Natural killer cell (primary cell): ENCODE results near the gene TOPBP1. TPM values are rescaled to one million over a fixed set of nuclear protein-coding genes. Genes with fewer than 3 reads are reported as not detected.

Experiments
- ATAC-seq, 3 donors: fragments of 150-1000 bp in 2 of 3; fragments of 200-7000 bp in 1 of 3; cut with Tn5 transposase; 1 replicate in 1 of 3; 2 replicates in 2 of 3; pipeline ENCODE4 v1.10.0; 2021; ENCODE audit warnings: mild to moderate bottlenecking in 2 of 3, moderate library complexity in 2 of 3
- DNase-seq, 2 donors: peaks; one replicate each; pipeline versions ENCODE4 v3.0.0 to v3.0.0-alpha.2; 2013 to 2021; ENCODE audit warnings: mixed read lengths in 1 of 2
- H3K27ac ChIP-seq: one replicate; pipeline ENCODE4 v1.5.1; 2013; ENCODE audit warnings: mild to moderate bottlenecking, low read length
- H3K27me3 ChIP-seq: one replicate; pipeline ENCODE4 v1.6.1; 2013; ENCODE audit warnings: low read length; ENCODE audit not compliant: control insufficient read depth, insufficient read depth
- H3K36me3 ChIP-seq: one replicate; pipeline ENCODE4 v1.6.1; 2013; ENCODE audit warnings: low read length; ENCODE audit not compliant: control insufficient read depth, insufficient read depth
- H3K4me1 ChIP-seq: one replicate; pipeline ENCODE4 v1.6.1; 2013; ENCODE audit warnings: low read length; ENCODE audit not compliant: control insufficient read depth, insufficient read depth
- H3K4me3 ChIP-seq: one replicate; pipeline ENCODE4 v1.5.1; 2013; ENCODE audit warnings: low read length
- H3K9me3 ChIP-seq: one replicate; pipeline ENCODE4 v1.6.1; 2013; ENCODE audit warnings: low read length; ENCODE audit not compliant: control insufficient read depth, insufficient read depth
- H3K27ac Mint-ChIP-seq, 2 donors: one replicate each; pipeline ENCODE4 v1.8.0; 2022; ENCODE audit warnings: mild to moderate bottlenecking in 2 of 2, mixed read lengths in 2 of 2, moderate library complexity in 1 of 2
- H3K27me3 Mint-ChIP-seq, 2 donors: one replicate each; pipeline ENCODE4 v1.8.0; 2022; ENCODE audit warnings: low read depth in 2 of 2, mixed read lengths in 2 of 2
- H3K36me3 Mint-ChIP-seq: one replicate; pipeline ENCODE4 v1.8.0; 2022; ENCODE audit warnings: mixed read lengths
- H3K4me1 Mint-ChIP-seq, 2 donors: one replicate each; pipeline ENCODE4 v1.8.0; 2022; ENCODE audit warnings: mixed read lengths in 2 of 2
- H3K4me3 Mint-ChIP-seq: one replicate; pipeline ENCODE4 v1.8.0; 2022; ENCODE audit warnings: mild to moderate bottlenecking, moderate library complexity, mixed read lengths
- H3K9me3 Mint-ChIP-seq, 2 donors: one replicate each; pipeline ENCODE4 v1.8.0; 2022; ENCODE audit warnings: mixed read lengths in 2 of 2
- WGBS: methylation state at CpG from one replicate; pipeline ENCODE4 v1.1.7; 2013; ENCODE audit warnings: missing lambda C conversion rate; ENCODE audit not compliant: insufficient coverage; 5-methylcytosine and 5-hydroxymethylcytosine counted together
- intact Hi-C: fragments of 100-400 bp; cut with micrococcal nuclease; formaldehyde crosslinking; loops from one replicate; pipeline ENCODE4 v1.14.2; 2022
- total RNA-seq, 4 donors: library from RNA; stranded (reverse); fragments of 120-200 nt in 1 of 4; gene quantifications; one replicate each; pipeline versions ENCODE4 v1.2.3 to v1.2.4, GENCODE V29; 2013 to 2022
- TF ChIP-seq, protein P1 (sequence below): fragments of 200-600 bp; IDR thresholded peaks from one replicate; pipeline ENCODE4 v1.8.0; 2022; ENCODE audit warnings: antibody characterized with exemption

Gene TOPBP1
- total RNA-seq, 3 donors from 2014 or later (not counting 1 experiment from before 2014, with no cell fraction given), result 48.1 to 52.9 (median 50.9) TPM

DNA sequence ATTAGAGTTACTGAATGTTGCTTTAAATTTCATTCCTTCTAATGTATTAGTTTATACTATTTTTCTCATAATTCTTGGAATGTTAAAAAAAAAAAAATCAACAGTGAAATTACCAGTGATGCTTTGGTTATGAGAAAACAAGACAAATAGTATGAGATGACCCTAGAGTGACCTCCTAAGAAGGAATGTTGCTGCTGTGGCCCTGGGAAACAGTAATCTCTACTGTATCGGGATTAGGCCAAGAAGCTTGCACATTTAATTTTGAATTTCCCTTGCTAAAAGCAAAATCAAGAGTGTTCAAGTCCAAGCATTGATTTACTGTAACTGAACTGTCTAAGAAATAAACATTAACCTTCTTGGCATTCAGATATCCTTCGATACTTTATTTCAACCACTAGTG, 18.1 kb downstream of the TOPBP1 start:
- peaks cover 15% of the 10 kb centered on the region for H3K36me3 Mint-ChIP-seq
- no peak overlapping the region for H3K4me3 ChIP-seq
- no peaks in the 10 kb centered on the region for H3K4me1 ChIP-seq
- 96% methylated on average over 2 of the region's 2 CpGs for WGBS
- H3K9me3 ChIP-seq, result no peaks in the 10 kb centered on the region
- ATAC-seq (no peak), DNase-seq (no peak)
- H3K36me3 ChIP-seq, result peaks cover 71% of the 10 kb centered on the region
- intact Hi-C loops, result no loop called here
- H3K27ac Mint-ChIP-seq, result no peak overlapping the region
- H3K27ac ChIP-seq, result no peak overlapping the region
- H3K27me3 ChIP-seq, result no peaks in the 10 kb centered on the region
- no peaks in the 10 kb centered on the region for H3K9me3 Mint-ChIP-seq
- TF ChIP-seq, protein P1, sequence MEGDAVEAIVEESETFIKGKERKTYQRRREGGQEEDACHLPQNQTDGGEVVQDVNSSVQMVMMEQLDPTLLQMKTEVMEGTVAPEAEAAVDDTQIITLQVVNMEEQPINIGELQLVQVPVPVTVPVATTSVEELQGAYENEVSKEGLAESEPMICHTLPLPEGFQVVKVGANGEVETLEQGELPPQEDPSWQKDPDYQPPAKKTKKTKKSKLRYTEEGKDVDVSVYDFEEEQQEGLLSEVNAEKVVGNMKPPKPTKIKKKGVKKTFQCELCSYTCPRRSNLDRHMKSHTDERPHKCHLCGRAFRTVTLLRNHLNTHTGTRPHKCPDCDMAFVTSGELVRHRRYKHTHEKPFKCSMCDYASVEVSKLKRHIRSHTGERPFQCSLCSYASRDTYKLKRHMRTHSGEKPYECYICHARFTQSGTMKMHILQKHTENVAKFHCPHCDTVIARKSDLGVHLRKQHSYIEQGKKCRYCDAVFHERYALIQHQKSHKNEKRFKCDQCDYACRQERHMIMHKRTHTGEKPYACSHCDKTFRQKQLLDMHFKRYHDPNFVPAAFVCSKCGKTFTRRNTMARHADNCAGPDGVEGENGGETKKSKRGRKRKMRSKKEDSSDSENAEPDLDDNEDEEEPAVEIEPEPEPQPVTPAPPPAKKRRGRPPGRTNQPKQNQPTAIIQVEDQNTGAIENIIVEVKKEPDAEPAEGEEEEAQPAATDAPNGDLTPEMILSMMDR, result no peak
- no peak overlapping the region for H3K4me3 Mint-ChIP-seq
- H3K27me3 Mint-ChIP-seq, result no peaks in the 10 kb centered on the region
- H3K4me1 Mint-ChIP-seq, result peaks cover 3 to 6% of the 10 kb centered on the region in 2 donors

DNA sequence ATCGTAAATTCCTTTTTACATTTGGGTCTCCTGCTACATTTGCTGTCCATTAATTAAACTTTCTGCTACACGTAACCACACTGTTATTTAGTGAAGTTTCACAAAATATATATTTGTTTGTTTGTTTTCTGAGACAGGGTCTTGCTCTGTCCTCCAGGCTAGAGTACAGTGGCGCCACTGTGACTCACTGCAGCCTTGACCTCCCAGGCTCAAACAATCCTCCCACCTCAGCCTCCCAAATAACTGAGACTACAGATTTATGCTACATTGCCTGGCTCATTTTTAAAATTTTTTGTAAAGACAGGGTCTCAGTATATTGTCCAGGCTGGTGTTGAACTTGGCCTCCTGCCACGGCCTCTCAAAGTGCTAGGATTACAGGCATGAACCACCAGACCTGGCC, 20.5 kb downstream of the TOPBP1 start:
- H3K36me3 ChIP-seq, result peaks cover 68% of the 10 kb centered on the region
- 96% methylated on average over 2 of the region's 4 CpGs for WGBS
- H3K4me3 ChIP-seq, result no peak overlapping the region
- H3K27ac Mint-ChIP-seq, result no peak overlapping the region
- intact Hi-C loops, result no loop called here
- DNase-seq (no peak), ATAC-seq (no peak)
- H3K4me1 Mint-ChIP-seq, result peaks cover 0 to 5% of the 10 kb centered on the region in 2 donors
- no peak overlapping the region for H3K27ac ChIP-seq
- H3K9me3 Mint-ChIP-seq, result no peaks in the 10 kb centered on the region
- TF ChIP-seq, protein P1, result no peak
- H3K4me3 Mint-ChIP-seq, result no peak overlapping the region
- no peaks in the 10 kb centered on the region for H3K9me3 ChIP-seq
- no peaks in the 10 kb centered on the region for H3K4me1 ChIP-seq
- H3K36me3 Mint-ChIP-seq, result peaks cover 8% of the 10 kb centered on the region
- no peaks in the 10 kb centered on the region for H3K27me3 Mint-ChIP-seq
- H3K27me3 ChIP-seq, result no peaks in the 10 kb centered on the region

GRCh38 chr3:133633439-133633838, 28.3 kb downstream of the TOPBP1 start:
- no peaks in the 10 kb centered on the region for H3K27me3 ChIP-seq
- no peak overlapping the region for H3K27ac ChIP-seq
- TF ChIP-seq, protein P1, result no peak
- WGBS, result 98% methylated on average over 4 of the region's 4 CpGs
- Mint-ChIP-seq H3K9me3 (no peaks in the 10 kb centered on the region), H3K4me3 (no peak overlapping the region), H3K36me3 (peaks cover 7% of the 10 kb centered on the region), H3K4me1 (peaks cover 7 to 10% of the 10 kb centered on the region in 2 donors), H3K27me3 (no peaks in the 10 kb centered on the region), H3K27ac (peak overlapping the region in 1 of 2 donors; percentile 35)
- DNase-seq, result no peak
- H3K9me3 ChIP-seq, result no peaks in the 10 kb centered on the region
- intact Hi-C loops, result no loop called here
- no peaks in the 10 kb centered on the region for H3K4me1 ChIP-seq
- H3K4me3 ChIP-seq, result no peak overlapping the region
- H3K36me3 ChIP-seq, result peaks cover 54% of the 10 kb centered on the region
- no peak for ATAC-seq

- Histone ChIP-seq H3K9me3 (no peaks in the 10 kb centered on the region), H3K27me3 (no peaks in the 10 kb centered on the region), H3K27ac (no peak overlapping the region), H3K4me1 (no peaks in the 10 kb centered on the region), H3K4me3 (no peak overlapping the region), H3K36me3 (peaks cover 71% of the 10 kb centered on the region)
- Mint-ChIP-seq H3K27ac (no peak overlapping the region), H3K9me3 (no peaks in the 10 kb centered on the region), H3K4me3 (no peak overlapping the region), H3K4me1 (peaks cover 0 to 4% of the 10 kb centered on the region in 2 donors), H3K27me3 (no peaks in the 10 kb centered on the region), H3K36me3 (peaks cover 9% of the 10 kb centered on the region)
- TF ChIP-seq, protein P1, result no peak
- 100% methylated on average over 1 of the region's 2 CpGs for WGBS
- DNase-seq, result no peak
- no peak for ATAC-seq
- intact Hi-C loops, result no loop called here
Measured at GRCh38 chr3:133629146-133629545, 32.6 kb downstream of the TOPBP1 start.
